HG03095 (cell line): ENCODE measurements around the gene RAB35.
"Not testable (repeated sequence)": the region's sequence is repeated elsewhere in the genome, so short reads cannot be mapped to it uniquely, and the experiment has no call there.

Experiments
- ATAC-seq: cut with Tn5 transposase; IDR thresholded peaks from one replicate; pipeline ENCODE4 v1.9.1; 2021; ENCODE audit warnings: moderate library complexity; ENCODE audit not compliant: unreplicated experiment

The RAB35 gene

GRCh38 chr12:120064054-120064940 lies 52.3 kb downstream of the RAB35 start:
- ATAC-seq, result no peak

DNA sequence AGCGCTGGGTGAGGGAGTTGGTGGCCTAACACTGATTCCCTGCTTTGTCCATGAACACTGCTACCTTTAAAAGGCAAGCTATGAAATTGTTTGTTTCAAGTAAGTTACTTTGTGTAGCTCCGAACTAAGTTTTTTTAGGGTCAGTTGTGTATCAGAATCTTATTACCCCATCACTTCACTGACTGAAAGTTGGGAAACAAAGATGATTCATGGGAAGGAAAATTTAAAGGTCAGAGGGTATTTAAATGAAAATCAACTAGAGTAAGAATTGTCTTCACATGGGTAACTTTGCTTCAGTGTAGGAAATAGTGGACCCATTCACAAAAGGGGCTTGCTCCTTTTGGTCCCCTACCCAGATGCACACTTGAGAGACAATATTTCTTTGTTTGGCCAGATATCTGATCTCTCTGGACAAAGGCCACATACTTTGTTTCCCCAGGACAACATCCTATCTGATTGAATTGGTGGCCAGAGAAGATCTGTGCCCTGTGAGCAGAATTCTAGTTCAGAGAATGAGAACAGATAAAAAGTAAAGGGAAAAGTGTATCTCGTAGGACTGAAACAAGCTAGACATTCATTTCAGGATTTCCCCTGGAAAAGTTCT lies 53.5 kb downstream of the RAB35 start:
- ATAC-seq, result no peak

DNA sequence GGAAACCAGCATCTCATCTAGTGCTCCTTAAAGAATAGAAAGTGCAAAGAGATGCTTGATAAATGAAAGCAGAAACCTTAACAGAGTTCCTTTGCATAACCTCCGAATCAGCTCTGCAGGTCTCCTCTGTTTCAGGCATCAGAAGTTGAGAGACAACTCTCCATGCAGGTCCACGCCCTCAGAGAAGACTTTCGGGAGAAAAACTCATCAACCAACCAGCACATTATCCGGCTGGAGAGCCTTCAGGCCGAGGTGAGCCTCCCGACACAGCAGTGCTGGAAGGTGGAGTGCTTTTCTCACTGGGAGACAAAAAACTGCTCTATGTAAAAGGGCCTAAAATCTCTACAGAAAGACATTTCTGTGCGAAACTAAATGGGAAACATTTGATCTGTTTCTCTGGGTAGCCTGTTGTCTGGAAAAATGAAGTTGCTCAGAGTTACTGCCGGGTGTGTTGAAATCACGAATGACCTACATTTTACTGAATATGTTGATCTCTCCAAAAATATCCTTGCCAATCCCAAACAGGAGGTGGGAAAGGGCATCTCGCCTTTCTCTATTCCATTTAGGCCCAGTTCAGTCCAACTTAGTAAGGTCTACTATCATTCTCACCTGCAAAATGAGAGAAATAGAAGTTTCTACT lies 54.9 kb downstream of the RAB35 start:
- no peak for ATAC-seq

GRCh38 chr12:120060717-120061116 lies 55.8 kb downstream of the RAB35 start:
- ATAC-seq, result no peak

GRCh38 chr12:120060196-120060595 lies 56.4 kb downstream of the RAB35 start:
- no peak for ATAC-seq

GRCh38 chr12:120056739-120057138 lies 59.8 kb downstream of the RAB35 start:
- no peak for ATAC-seq

DNA sequence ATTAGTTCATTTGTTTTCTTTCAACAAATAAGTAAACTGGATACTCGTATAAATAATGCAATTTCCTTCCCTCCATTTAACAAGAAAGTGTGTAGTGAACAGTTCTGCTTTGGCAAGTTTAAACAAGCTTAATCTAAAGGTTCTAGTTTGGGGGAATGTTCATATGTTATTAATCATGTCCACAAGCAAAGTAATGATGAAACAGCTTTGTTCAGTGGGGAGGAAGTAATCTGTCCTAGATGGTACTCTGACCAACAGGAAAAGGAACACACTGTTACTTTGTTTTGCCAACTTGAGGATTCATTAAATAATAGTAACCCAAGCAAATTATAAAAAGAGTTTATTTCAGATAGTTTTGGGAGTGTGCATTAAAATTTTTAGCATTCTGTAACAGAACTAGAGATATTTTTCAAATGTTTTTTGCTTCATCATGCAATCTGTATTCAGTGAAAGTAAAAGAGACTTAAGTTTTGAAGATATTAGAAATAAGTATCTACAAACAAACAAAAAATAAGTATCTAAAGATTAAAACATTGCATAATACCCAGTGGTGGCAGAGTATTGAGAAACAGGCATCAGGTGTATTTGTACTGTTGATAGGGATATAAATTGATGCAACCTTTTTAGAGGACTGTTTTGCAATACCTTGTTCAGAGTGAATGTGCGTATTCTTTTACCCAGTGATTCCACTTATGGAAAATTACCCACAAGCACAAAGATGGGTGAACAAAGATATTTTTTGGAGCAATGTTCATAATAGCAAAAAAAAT lies 61.1 kb downstream of the RAB35 start:
- ATAC-seq, result no peak

DNA sequence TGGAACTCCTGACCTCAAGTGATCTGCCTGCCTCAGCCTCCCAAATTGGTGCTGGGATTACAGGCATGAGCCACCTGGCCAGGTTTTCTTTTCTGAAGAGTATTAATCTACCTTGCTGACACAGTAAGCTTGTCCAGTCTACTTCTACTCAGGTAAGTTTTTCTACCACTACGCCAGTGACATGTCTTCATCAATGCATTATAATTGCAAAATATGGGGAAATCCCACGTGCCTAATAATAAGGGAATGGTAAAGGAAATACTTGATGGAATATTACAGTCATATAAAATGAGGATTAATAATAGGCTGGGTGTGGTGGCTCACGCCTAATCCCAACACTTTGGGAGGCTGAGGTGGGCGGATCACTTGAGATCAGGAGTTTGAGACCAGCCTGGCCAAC lies 62.3 kb downstream of the RAB35 start:
- no peak for ATAC-seq

DNA sequence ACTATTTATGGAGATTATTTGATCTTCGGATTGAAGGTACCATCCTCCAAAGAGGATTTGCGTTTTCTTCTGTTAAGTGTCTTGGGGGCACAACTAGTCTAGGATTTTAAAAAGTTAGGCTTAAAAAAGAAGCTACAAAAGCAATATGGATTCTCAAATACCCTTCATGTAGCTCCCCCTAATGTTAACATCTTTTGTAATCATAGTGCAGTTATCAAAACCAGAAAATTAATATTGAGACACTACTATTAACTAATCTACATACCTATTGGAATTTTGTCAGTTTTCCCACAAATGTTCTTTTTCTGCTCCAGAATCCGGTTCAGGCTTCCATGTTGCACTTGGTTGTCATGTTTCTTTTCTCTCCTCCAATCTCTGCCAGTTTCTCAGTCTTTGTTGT lies 65.0 kb downstream of the RAB35 start:
- no peak for ATAC-seq

GRCh38 chr12:120049426-120049825 lies 67.1 kb downstream of the RAB35 start:
- ATAC-seq, result no peak

DNA sequence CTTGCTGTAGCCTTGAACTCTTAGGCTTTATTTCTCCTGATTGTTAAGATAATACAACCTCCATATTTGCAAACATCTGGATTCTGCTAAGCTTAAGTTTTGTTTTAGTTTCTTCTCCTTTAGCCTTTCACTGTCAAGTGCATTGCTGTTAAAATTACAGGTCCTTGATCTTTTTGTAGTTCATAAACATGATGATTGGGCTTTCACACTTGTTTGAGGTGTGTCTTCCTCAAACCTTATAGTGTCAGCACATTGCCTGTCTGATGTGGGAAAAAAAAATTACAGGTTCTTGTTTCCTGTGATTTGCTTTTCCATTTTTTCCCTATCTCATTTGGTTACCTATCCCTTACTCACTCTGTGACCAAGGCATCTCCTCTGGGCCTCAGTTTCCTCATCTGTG lies 68.3 kb downstream of the RAB35 start:
- no peak for ATAC-seq

DNA sequence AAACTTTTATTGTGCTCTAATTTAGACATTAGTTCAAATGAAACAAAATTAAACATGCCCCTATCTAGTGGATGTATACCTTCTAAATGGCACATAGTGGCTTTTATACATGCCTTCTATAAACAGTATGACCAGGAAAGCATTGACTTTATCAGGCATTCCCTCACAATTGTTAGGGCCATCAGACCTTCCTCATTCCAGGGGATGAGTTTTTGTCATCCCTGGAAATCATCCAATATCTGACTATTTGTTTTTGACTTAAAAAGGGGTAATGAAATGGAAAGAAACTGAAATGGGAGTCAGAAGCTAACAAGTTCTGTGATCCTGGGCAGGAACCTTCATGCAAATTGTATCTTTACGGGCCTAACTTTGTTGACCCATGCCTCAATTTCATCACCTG lies 69.5 kb downstream of the RAB35 start:
- no peak for ATAC-seq

GRCh38 chr12:120045367-120045766 lies 71.2 kb downstream of the RAB35 start:
- ATAC-seq, result not testable (repeated sequence)
